Endothelial cell (in vitro differentiated cells): ENCODE measurements around the gene TMEM50B. TPM values are rescaled to one million over a fixed set of nuclear protein-coding genes. Genes with fewer than 3 reads are reported as not detected.

Experiments used
- DNase-seq: peaks from one replicate; pipeline ENCODE4 v3.0.0; 2021; ENCODE audit warnings: low spot score
- H3K27ac Mint-ChIP-seq: one replicate; pipeline ENCODE4 v1.8.0; 2021; ENCODE audit warnings: mixed read lengths, inconsistent platforms; ENCODE audit not compliant: unreplicated experiment
- H3K27me3 Mint-ChIP-seq: one replicate; pipeline ENCODE4 v1.8.0; 2021; ENCODE audit warnings: mild to moderate bottlenecking, moderate library complexity, mixed read lengths, inconsistent platforms; ENCODE audit not compliant: unreplicated experiment
- H3K36me3 Mint-ChIP-seq: one replicate; pipeline ENCODE4 v1.8.0; 2021; ENCODE audit warnings: mild to moderate bottlenecking, low read depth, mixed read lengths, inconsistent platforms; ENCODE audit not compliant: unreplicated experiment
- H3K4me1 Mint-ChIP-seq: one replicate; pipeline ENCODE4 v1.8.0; 2021; ENCODE audit warnings: mild to moderate bottlenecking, mixed read lengths, inconsistent platforms; ENCODE audit not compliant: unreplicated experiment
- H3K4me3 Mint-ChIP-seq: one replicate; pipeline ENCODE4 v1.8.0; 2021; ENCODE audit warnings: mild to moderate bottlenecking, mixed read lengths, inconsistent platforms; ENCODE audit not compliant: unreplicated experiment
- H3K9me3 Mint-ChIP-seq: one replicate; pipeline ENCODE4 v1.8.0; 2021; ENCODE audit warnings: mixed read lengths, inconsistent platforms; ENCODE audit not compliant: unreplicated experiment
- total RNA-seq: library from RNA; stranded (reverse); fragmentation: NEBNext Ultra II Directional; extraction: Animal tissue kit (Norgen Biotek cat#: 25700); gene quantifications from one replicate; pipeline ENCODE4 v1.2.1, GENCODE V29; 2021; ENCODE audit not compliant: unreplicated experiment
- TF ChIP-seq, protein P1 (sequence below): fragments of 200-600 bp; sonication (generic); IDR thresholded peaks from one replicate; pipeline ENCODE4 v1.5.0; 2021; ENCODE audit warnings: antibody characterized with exemption; ENCODE audit not compliant: unreplicated experiment

The TMEM50B gene
- total RNA-seq, 1 donor from 2014 or later, result 35.5 TPM

DNA sequence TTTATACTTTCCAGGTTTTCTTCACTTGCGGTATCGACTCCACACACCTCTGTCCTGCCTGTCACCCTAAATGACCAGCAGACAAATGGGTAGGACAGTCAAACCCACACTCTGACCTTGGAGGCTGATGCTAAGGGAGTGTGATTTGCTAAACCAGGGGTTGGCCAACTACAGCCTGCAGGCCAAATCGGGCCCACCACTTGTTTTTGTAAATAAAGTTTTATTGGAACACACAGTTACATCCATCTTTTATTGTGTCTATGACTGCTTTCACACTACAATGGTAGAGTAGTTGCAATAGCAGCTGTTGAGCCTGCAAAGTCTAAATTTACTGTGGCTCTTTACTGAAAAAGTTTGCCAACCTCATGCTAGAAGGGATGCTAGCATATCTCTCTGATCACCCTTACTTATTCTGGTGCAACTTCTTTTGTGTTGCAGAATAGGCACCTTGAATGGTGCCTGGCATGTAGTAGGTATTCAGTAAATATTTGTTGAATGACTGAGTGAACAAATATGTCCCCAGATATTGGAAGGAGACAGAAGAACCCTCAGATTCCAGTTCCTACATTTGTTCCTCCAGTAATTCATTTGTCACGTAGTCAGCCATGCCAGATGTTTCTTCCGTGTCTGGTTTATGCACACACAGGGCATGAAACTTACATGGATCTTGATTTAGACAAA lies 57.9 kb downstream of the TMEM50B start:
- no peak for DNase-seq
- Mint-ChIP-seq H3K27ac (no peak overlapping the region), H3K4me1 (no peaks in the 10 kb centered on the region), H3K36me3 (peaks cover 28% of the 10 kb centered on the region), H3K4me3 (peak overlapping the region; percentile 22), H3K27me3 (no peaks in the 10 kb centered on the region), H3K9me3 (no peaks in the 10 kb centered on the region)
- TF ChIP-seq, protein P1, sequence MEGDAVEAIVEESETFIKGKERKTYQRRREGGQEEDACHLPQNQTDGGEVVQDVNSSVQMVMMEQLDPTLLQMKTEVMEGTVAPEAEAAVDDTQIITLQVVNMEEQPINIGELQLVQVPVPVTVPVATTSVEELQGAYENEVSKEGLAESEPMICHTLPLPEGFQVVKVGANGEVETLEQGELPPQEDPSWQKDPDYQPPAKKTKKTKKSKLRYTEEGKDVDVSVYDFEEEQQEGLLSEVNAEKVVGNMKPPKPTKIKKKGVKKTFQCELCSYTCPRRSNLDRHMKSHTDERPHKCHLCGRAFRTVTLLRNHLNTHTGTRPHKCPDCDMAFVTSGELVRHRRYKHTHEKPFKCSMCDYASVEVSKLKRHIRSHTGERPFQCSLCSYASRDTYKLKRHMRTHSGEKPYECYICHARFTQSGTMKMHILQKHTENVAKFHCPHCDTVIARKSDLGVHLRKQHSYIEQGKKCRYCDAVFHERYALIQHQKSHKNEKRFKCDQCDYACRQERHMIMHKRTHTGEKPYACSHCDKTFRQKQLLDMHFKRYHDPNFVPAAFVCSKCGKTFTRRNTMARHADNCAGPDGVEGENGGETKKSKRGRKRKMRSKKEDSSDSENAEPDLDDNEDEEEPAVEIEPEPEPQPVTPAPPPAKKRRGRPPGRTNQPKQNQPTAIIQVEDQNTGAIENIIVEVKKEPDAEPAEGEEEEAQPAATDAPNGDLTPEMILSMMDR, result no peak

DNA sequence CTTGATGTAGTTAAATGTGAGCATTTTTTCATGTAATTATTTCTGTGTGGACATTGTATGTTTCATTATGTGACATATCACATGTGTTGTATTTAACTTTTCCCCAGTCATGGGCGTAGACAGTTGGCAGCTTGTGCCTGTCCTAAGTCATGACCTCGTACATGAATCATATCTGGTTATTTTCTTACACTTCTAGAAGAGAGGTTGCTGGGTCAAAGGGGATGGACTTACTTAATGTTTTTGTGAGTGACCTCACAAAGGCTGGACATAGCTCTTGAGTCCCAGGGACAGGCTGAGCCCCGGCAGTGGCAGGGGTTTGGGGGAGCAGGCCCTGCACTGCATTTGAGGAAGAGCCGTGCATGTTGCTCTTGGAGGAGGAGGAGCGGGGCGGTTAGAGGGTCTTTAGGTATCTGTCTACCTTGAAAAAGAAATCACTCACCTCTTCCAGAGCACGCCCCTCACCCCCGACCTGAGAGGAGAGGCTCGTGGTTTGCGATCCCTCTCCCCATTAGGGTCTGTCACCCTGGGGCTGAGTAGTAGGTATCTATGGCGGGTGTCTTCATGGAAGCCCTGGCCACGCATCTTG lies 60.1 kb downstream of the TMEM50B start:
- no peak for DNase-seq
- H3K27ac Mint-ChIP-seq, result no peak overlapping the region
- no peaks in the 10 kb centered on the region for H3K4me1 Mint-ChIP-seq
- no peaks in the 10 kb centered on the region for H3K27me3 Mint-ChIP-seq
- TF ChIP-seq, protein P1, result no peak
- no peaks in the 10 kb centered on the region for H3K9me3 Mint-ChIP-seq
- no peak overlapping the region for H3K4me3 Mint-ChIP-seq
- peaks cover 21% of the 10 kb centered on the region for H3K36me3 Mint-ChIP-seq

- no peaks in the 10 kb centered on the region for H3K4me1 Mint-ChIP-seq
- H3K27ac Mint-ChIP-seq, result no peak overlapping the region
- no peak for DNase-seq
- no peaks in the 10 kb centered on the region for H3K9me3 Mint-ChIP-seq
- H3K36me3 Mint-ChIP-seq, result peaks cover 16% of the 10 kb centered on the region
- TF ChIP-seq, protein P1, result no peak
- no peaks in the 10 kb centered on the region for H3K27me3 Mint-ChIP-seq
- H3K4me3 Mint-ChIP-seq, result no peak overlapping the region
Measured at GRCh38 chr21:33418691-33419090, 61.1 kb downstream of the TMEM50B start.

DNA sequence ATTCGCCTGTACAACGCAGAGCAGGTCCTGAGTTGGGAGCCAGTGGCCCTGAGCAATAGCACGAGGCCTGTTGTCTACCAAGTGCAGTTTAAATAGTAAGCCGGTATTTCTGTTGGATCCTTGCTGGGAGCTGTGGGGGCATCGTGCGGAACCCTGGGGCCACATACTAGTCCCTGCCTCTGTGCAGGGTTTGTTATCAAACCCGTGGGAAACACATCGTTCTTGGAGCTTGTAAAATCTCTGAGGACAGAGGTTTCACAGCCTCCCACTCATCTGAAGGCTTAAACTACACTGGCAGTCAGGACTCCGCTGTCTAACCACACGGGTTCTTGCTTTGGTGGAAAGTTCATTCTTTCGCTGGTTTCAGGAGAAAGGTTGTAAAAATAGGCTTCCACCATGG lies 64.8 kb downstream of the TMEM50B start:
- Mint-ChIP-seq H3K27ac (no peak overlapping the region), H3K27me3 (no peaks in the 10 kb centered on the region), H3K36me3 (peaks cover 8% of the 10 kb centered on the region), H3K4me3 (no peak overlapping the region), H3K9me3 (no peaks in the 10 kb centered on the region), H3K4me1 (peaks cover 3% of the 10 kb centered on the region)
- DNase-seq, result no peak
- TF ChIP-seq, protein P1, result no peak

- DNase-seq, result no peak
- TF ChIP-seq, protein P1, result no peak
- peaks cover 3% of the 10 kb centered on the region for H3K4me1 Mint-ChIP-seq
- H3K27ac Mint-ChIP-seq, result no peak overlapping the region
- H3K4me3 Mint-ChIP-seq, result no peak overlapping the region
- H3K36me3 Mint-ChIP-seq, result peaks cover 3% of the 10 kb centered on the region
- no peaks in the 10 kb centered on the region for H3K9me3 Mint-ChIP-seq
- no peaks in the 10 kb centered on the region for H3K27me3 Mint-ChIP-seq
Measured at GRCh38 chr21:33414068-33414467, 65.7 kb downstream of the TMEM50B start.
